Peyer's patch (tissue), 4 donors: ENCODE measurements around the gene LTBP1. TPM values are rescaled to one million over a fixed set of nuclear protein-coding genes. Genes with fewer than 3 reads are reported as not detected.

Experiments used
- DNase-seq, 3 donors: peaks; one replicate each; pipeline ENCODE4 v3.0.0-alpha.2; 2017 to 2019
- H3K27ac ChIP-seq, 4 donors: fragments of 200-600 bp; sonication (generic); one replicate each; pipeline ENCODE4 v1.5.1; 2016 to 2019
- H3K27me3 ChIP-seq, 2 donors: fragments of 200-600 bp; sonication (generic); one replicate each; pipeline ENCODE4 v1.5.1; 2019
- H3K36me3 ChIP-seq, 3 donors: fragments of 200-600 bp; sonication (generic); one replicate each; pipeline ENCODE4 v1.5.1; 2016 to 2019
- H3K4me1 ChIP-seq, 4 donors: fragments of 200-600 bp; sonication (generic); one replicate each; pipeline ENCODE4 v1.5.1; 2016 to 2019
- H3K4me3 ChIP-seq, 4 donors: fragments of 200-600 bp; sonication (generic); 1 replicate in 3 of 4; 2 replicates in 1 of 4; pipeline ENCODE4 v1.5.1; 2016 to 2019; ENCODE audit warnings: mild to moderate bottlenecking in 1 of 4
- H3K9me3 ChIP-seq, 4 donors: fragments of 200-600 bp; sonication (generic); one replicate each; pipeline ENCODE4 v1.5.1; 2016 to 2019; ENCODE audit warnings: mild to moderate bottlenecking in 1 of 4
- POLR2A ChIP-seq, 2 donors: fragments of 450-650 bp; IDR thresholded peaks; one replicate each; pipeline ENCODE4 v1.5.1; 2017; ENCODE audit warnings: antibody characterized with exemption in 2 of 2, mild to moderate bottlenecking in 2 of 2, moderate library complexity in 2 of 2
- total RNA-seq, 4 donors: library from RNA; depleted of rRNA; stranded (reverse); fragments of >200 nt; gene quantifications; one replicate each; pipeline ENCODE4 v1.1.0, GENCODE V29; 2016
- TF ChIP-seq, protein P1 (sequence below), 6 experiments: fragments of 450-650 bp in 4 of 6; fragments of 200-600 bp in 2 of 6; sonication (generic) in 1 of 6; IDR thresholded peaks; one replicate each; pipeline ENCODE4 v1.5.1; 2017 to 2019; ENCODE audit warnings: antibody characterized with exemption in 6 of 6, mild to moderate bottlenecking in 3 of 6, moderate library complexity in 1 of 6

LTBP1 gene
- total RNA-seq, 4 donors from 2014 or later, result 8.6 to 23.1 (median 13.1) TPM

DNA sequence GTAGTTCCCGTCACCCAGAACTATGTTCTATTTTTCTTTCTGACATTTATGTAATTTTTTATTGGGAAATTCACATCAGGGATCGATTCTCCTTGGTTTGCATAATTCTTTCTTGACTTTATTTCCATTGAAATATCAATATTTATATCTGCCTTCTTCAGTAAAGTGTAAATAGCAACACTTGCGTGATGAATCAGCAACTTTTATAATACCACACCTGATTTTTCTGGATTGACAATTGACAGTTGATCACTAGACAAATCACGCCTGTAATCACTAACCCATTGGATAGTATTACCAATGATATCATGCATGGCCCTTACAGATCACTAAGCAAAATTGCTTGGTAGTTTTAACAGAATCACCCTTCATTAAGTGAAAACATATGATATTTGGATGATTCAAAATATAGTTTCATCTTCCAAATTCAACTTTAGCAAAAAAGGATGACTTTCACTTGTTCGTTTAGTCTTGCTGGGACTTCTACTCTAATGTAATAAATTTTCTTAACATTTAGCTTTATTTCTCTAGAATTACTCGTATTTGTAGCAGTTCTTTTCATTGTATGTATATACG is 390.7 kb downstream of the LTBP1 start:
- TF ChIP-seq, protein P1, sequence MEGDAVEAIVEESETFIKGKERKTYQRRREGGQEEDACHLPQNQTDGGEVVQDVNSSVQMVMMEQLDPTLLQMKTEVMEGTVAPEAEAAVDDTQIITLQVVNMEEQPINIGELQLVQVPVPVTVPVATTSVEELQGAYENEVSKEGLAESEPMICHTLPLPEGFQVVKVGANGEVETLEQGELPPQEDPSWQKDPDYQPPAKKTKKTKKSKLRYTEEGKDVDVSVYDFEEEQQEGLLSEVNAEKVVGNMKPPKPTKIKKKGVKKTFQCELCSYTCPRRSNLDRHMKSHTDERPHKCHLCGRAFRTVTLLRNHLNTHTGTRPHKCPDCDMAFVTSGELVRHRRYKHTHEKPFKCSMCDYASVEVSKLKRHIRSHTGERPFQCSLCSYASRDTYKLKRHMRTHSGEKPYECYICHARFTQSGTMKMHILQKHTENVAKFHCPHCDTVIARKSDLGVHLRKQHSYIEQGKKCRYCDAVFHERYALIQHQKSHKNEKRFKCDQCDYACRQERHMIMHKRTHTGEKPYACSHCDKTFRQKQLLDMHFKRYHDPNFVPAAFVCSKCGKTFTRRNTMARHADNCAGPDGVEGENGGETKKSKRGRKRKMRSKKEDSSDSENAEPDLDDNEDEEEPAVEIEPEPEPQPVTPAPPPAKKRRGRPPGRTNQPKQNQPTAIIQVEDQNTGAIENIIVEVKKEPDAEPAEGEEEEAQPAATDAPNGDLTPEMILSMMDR (IDR thresholded peaks at IDR 0.05), result no peak
- no peak for TF ChIP-seq POLR2A (IDR thresholded peaks at IDR 0.05)
- Histone ChIP-seq H3K9me3 (no peaks in the 10 kb centered on the region), H3K27me3 (no peaks in the 10 kb centered on the region), H3K36me3 (no peaks in the 10 kb centered on the region), H3K27ac (no peak overlapping the region), H3K4me3 (no peak overlapping the region), H3K4me1 (no peaks in the 10 kb centered on the region)
- DNase-seq, result no peak

DNA sequence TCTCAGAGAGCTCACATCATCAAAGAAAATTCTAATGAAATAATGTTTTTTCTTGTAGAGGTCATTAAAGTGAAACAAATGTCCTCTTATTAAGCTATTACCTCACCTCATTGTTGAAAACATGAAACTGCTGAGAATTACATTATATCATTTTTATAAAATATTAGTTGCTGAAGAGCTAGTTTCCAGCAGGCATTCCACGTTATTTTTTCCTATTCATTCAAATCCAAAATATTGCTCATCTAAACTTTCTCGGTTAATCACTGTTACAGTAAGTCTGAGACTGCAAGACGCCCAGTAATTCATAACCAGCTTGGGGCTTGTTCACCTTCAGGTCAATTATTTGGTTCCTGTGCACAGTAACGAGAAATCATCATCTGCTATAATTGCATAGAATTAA is 391.2 kb downstream of the LTBP1 start:
- TF ChIP-seq, protein P1 (IDR thresholded peaks at IDR 0.05), result no peak
- no peak for TF ChIP-seq POLR2A (IDR thresholded peaks at IDR 0.05)
- no peak for DNase-seq
- no peaks in the 10 kb centered on the region for H3K36me3 ChIP-seq
- H3K4me3 ChIP-seq, result no peak overlapping the region
- H3K4me1 ChIP-seq, result no peaks in the 10 kb centered on the region
- no peaks in the 10 kb centered on the region for H3K9me3 ChIP-seq
- H3K27ac ChIP-seq, result no peak overlapping the region
- H3K27me3 ChIP-seq, result no peaks in the 10 kb centered on the region

DNA sequence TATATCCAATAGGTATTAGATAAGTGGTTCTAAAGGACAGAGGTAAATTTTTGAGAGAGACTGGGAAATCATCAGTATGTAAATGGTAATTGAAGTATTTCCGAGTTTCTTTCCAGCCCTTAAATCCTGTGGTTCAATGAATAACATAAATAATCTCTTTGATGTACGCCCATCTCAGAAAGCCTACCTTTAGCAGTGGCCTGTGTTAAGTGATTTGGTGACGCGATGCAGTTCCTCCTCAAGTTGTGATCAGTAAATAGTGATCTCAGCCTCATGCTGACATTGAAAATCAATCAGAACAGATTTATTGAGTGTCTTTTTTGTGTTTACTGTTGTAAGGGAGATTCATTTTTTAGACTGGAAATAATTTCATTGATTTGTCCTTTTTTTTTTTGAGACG is 392.5 kb downstream of the LTBP1 start:
- Histone ChIP-seq H3K27ac (no peak overlapping the region), H3K36me3 (no peaks in the 10 kb centered on the region), H3K4me1 (no peaks in the 10 kb centered on the region), H3K4me3 (no peak overlapping the region), H3K9me3 (no peaks in the 10 kb centered on the region), H3K27me3 (no peaks in the 10 kb centered on the region)
- TF ChIP-seq, protein P1 (IDR thresholded peaks at IDR 0.05), result no peak
- no peak for TF ChIP-seq POLR2A (IDR thresholded peaks at IDR 0.05)
- DNase-seq, result no peak

DNA sequence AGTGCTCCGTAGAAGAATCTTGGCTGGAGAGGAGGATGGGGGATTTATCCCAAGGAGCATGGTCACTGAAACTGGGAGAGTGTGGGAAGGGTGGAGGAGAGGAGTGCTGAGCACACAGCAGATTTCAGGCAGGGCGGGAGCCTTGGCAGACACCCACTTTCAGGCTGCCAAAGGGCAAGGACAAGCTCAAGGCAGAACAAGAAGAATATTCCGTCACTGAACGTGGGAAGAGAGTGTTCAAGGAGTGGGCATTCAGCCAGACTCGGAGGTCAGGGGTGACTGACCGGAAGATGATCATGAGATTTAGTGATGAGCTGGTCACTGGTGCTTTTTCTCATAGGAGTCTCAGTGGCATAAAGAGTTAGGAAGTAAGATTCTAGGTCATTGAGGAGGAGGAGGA is 393.5 kb downstream of the LTBP1 start:
- Histone ChIP-seq H3K27ac (no peak overlapping the region), H3K9me3 (no peaks in the 10 kb centered on the region), H3K4me1 (no peaks in the 10 kb centered on the region), H3K27me3 (no peaks in the 10 kb centered on the region), H3K36me3 (no peaks in the 10 kb centered on the region), H3K4me3 (no peak overlapping the region)
- TF ChIP-seq, protein P1 (IDR thresholded peaks at IDR 0.05), result no peak
- no peak for TF ChIP-seq POLR2A (IDR thresholded peaks at IDR 0.05)
- DNase-seq, result peak in 2 of 3 donors; percentile 51 to 53

DNA sequence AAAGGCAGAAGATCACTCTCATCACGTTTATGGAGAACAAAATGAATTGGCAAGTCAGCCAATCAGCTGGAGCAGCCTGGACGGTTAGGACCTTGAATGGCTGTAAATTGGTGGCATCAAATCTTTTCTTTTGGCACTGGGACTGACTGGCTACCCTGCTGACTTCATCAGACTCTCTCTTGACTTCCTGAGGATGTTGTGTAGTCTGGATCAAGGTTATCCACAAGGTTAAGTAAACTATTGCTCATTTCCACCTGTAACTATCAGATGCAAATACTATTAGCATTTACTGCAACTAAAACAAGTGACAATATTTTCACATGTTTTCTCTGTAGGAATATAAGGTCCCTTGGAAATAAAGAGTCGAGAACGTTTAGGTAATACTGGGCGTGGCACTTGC is 395.4 kb downstream of the LTBP1 start:
- H3K9me3 ChIP-seq, result no peaks in the 10 kb centered on the region
- H3K36me3 ChIP-seq, result no peaks in the 10 kb centered on the region
- no peak for TF ChIP-seq POLR2A (IDR thresholded peaks at IDR 0.05)
- TF ChIP-seq, protein P1 (IDR thresholded peaks at IDR 0.05), result no peak
- no peak overlapping the region for H3K4me3 ChIP-seq
- no peaks in the 10 kb centered on the region for H3K27me3 ChIP-seq
- H3K4me1 ChIP-seq, result no peaks in the 10 kb centered on the region
- DNase-seq, result no peak
- no peak overlapping the region for H3K27ac ChIP-seq

DNA sequence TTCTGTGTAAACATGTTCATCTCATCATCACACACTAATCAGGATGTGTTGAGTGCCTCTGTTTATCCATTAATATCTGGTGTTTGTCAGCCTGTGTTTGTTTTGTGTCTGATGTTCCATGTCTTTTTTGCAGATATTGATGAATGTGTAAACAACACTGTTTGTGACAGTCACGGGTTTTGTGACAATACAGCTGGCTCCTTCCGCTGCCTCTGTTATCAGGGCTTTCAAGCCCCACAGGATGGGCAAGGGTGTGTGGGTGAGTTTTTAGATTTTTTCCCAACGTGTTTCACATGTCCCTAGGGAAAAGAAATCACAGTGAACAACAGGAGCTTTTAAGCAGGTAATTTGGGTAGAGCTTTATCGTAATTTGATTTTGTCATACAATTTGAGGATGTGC is 396.0 kb downstream of the LTBP1 start:
- no peak for DNase-seq
- Histone ChIP-seq H3K27ac (no peak overlapping the region), H3K4me1 (no peaks in the 10 kb centered on the region), H3K27me3 (no peaks in the 10 kb centered on the region), H3K9me3 (no peaks in the 10 kb centered on the region), H3K4me3 (no peak overlapping the region), H3K36me3 (no peaks in the 10 kb centered on the region)
- TF ChIP-seq, protein P1 (IDR thresholded peaks at IDR 0.05), result no peak
- TF ChIP-seq POLR2A (IDR thresholded peaks at IDR 0.05), result no peak
